GM23338 (cell line): ENCODE measurements around the gene CLNK. TPM values are rescaled to one million over a fixed set of nuclear protein-coding genes. Genes with fewer than 3 reads are reported as not detected.

Source experiments
- ATAC-seq: fragments of 200-7000 bp; cut with Tn5 transposase; 3 replicates; pipeline ENCODE4 v1.9.1; 2020
- DNase-seq: peaks from one replicate; pipeline ENCODE4 v3.0.0-alpha.2; 2015; ENCODE audit warnings: low spot score
- H2AFZ ChIP-seq: fragments of 200-600 bp; sonication (generic); 2 replicates; pipeline ENCODE4 v1.8.0; 2016; ENCODE audit warnings: antibody characterized with exemption, mild to moderate bottlenecking, moderate library complexity
- H3F3A ChIP-seq: fragments of 200-600 bp; sonication (generic); replicated peaks from 2 replicates; pipeline ENCODE4 v1.8.0; 2017; ENCODE audit warnings: antibody characterized with exemption, mixed run types, low read depth
- H3K27ac ChIP-seq: fragments of 200-600 bp; sonication (generic); 2 replicates; pipeline ENCODE4 v1.6.1; 2016; ENCODE audit warnings: low read depth
- H3K27me3 ChIP-seq: fragments of 200-600 bp; sonication (generic); 2 replicates; pipeline ENCODE4 v1.8.0; 2016; ENCODE audit warnings: mild to moderate bottlenecking, mixed run types, moderate library complexity; ENCODE audit not compliant: insufficient read depth
- H3K36me3 ChIP-seq: fragments of 200-600 bp; sonication (generic); 2 replicates; pipeline ENCODE4 v1.8.0; 2016; ENCODE audit warnings: mild to moderate bottlenecking; ENCODE audit not compliant: insufficient read depth
- H3K4me1 ChIP-seq: fragments of 200-600 bp; sonication (generic); 2 replicates; pipeline ENCODE4 v1.8.0; 2016; ENCODE audit warnings: mild to moderate bottlenecking, moderate library complexity; ENCODE audit not compliant: insufficient read depth
- H3K4me2 ChIP-seq: fragments of 200-600 bp; sonication (generic); 2 replicates; pipeline ENCODE4 v1.7.1; 2017; ENCODE audit warnings: mixed run types
- H3K4me3 ChIP-seq: fragments of 200-600 bp; sonication (generic); 2 replicates; pipeline ENCODE4 v1.6.1; 2016; ENCODE audit warnings: mixed run types
- H3K79me2 ChIP-seq: fragments of 200-600 bp; sonication (generic); replicated peaks from 2 replicates; pipeline ENCODE4 v1.8.0; 2017; ENCODE audit warnings: mild to moderate bottlenecking; ENCODE audit not compliant: insufficient read depth
- H3K9me2 ChIP-seq: fragments of 200-600 bp; sonication (generic); 2 replicates; pipeline ENCODE4 v1.8.0; 2017; ENCODE audit not compliant: insufficient read depth
- H4K20me1 ChIP-seq: fragments of 200-600 bp; sonication (generic); replicated peaks from 2 replicates; pipeline ENCODE4 v1.8.0; 2017; ENCODE audit warnings: mild to moderate bottlenecking; ENCODE audit not compliant: insufficient read depth
- H3K27ac Mint-ChIP-seq: 2 replicates; pipeline ENCODE4 v1.8.0; 2020; ENCODE audit warnings: inconsistent platforms, mild to moderate bottlenecking, moderate library complexity, mixed read lengths
- H3K27me3 Mint-ChIP-seq: 3 replicates; pipeline ENCODE4 v1.8.0; 2022; ENCODE audit warnings: low read depth, mild to moderate bottlenecking, moderate library complexity, mixed read lengths, inconsistent platforms; ENCODE audit not compliant: insufficient read depth, poor library complexity
- H3K36me3 Mint-ChIP-seq: 3 replicates; pipeline ENCODE4 v1.8.0; 2021; ENCODE audit warnings: low read depth, mild to moderate bottlenecking, inconsistent platforms, moderate library complexity, mixed read lengths
- H3K4me1 Mint-ChIP-seq: 3 replicates; pipeline ENCODE4 v1.8.0; 2020; ENCODE audit warnings: mild to moderate bottlenecking, inconsistent platforms, mixed read lengths
- H3K4me3 Mint-ChIP-seq: 3 replicates; pipeline ENCODE4 v1.8.0; 2021; ENCODE audit warnings: moderate library complexity, mild to moderate bottlenecking, inconsistent platforms, mixed read lengths
- H3K9me3 Mint-ChIP-seq: 3 replicates; pipeline ENCODE4 v1.8.0; 2020; ENCODE audit warnings: moderate library complexity, mild to moderate bottlenecking, inconsistent platforms, mixed read lengths
- CREB1 ChIP-seq: fragments of 250-450 bp; sonication (Bioruptor Pico); IDR thresholded peaks from 2 replicates; pipeline ENCODE4 v1.5.0; 2020; ENCODE audit warnings: low read depth, mild to moderate bottlenecking, moderate library complexity
- CTCF ChIP-seq, 2 experiments: fragments of 200-600 bp in 1 of 2; sonication (generic) in 1 of 2; conservative IDR thresholded peaks; 2 replicates each; pipeline versions ENCODE4 v1.5.1 to v1.6.1; 2016 to 2017; ENCODE audit warnings: antibody characterized with exemption in 2 of 2, low read depth in 2 of 2, mild to moderate bottlenecking in 2 of 2, moderate library complexity in 1 of 2
- EZH2 ChIP-seq: fragments of 200-600 bp; sonication (generic); IDR thresholded peaks from one replicate; pipeline ENCODE4 v1.8.0; 2017; ENCODE audit warnings: antibody characterized with exemption, mild to moderate bottlenecking, low read depth; ENCODE audit not compliant: unreplicated experiment
- EZH2phosphoT487 ChIP-seq: fragments of 200-600 bp; sonication (generic); IDR thresholded peaks from one replicate; pipeline ENCODE4 v1.8.1; 2018; ENCODE audit warnings: antibody characterized with exemption; ENCODE audit not compliant: unreplicated experiment
- JUNB ChIP-seq: IDR thresholded peaks from one replicate; pipeline ENCODE4 v1.6.1; 2016; ENCODE audit warnings: antibody characterized with exemption; ENCODE audit not compliant: unreplicated experiment
- NANOG ChIP-seq: IDR thresholded peaks from 2 replicates; pipeline ENCODE4 v1.6.1; 2016; ENCODE audit warnings: antibody characterized with exemption, borderline replicate concordance
- POLR2AphosphoS5 ChIP-seq: IDR thresholded peaks from 2 replicates; pipeline ENCODE4 v1.6.1; 2016; ENCODE audit warnings: antibody characterized with exemption, low read depth
- REST ChIP-seq: IDR thresholded peaks from one replicate; pipeline ENCODE4 v1.6.1; 2018; ENCODE audit warnings: antibody characterized with exemption; ENCODE audit not compliant: unreplicated experiment
- STAT1 ChIP-seq: IDR thresholded peaks from one replicate; pipeline ENCODE4 v1.6.1; 2016; ENCODE audit warnings: antibody characterized with exemption; ENCODE audit not compliant: unreplicated experiment
- ZNF114 ChIP-seq: fragments of 250-450 bp; sonication (Bioruptor Pico); IDR thresholded peaks from 2 replicates; pipeline ENCODE4 v1.5.0; 2020; ENCODE audit warnings: mild to moderate bottlenecking, moderate library complexity
- ZNF331 ChIP-seq: fragments of 250-450 bp; sonication (Bioruptor Pico); IDR thresholded peaks from 2 replicates; pipeline ENCODE4 v1.5.0; 2020; ENCODE audit warnings: low read depth, mild to moderate bottlenecking, moderate library complexity
- ZNF462 ChIP-seq: fragments of 250-450 bp; sonication (Bioruptor Pico); IDR thresholded peaks from 2 replicates; pipeline ENCODE4 v1.5.0; 2020; ENCODE audit warnings: mild to moderate bottlenecking, moderate library complexity
- polyA plus RNA-seq: library from polyadenylated mRNA; unstranded; fragments of >200 nt; fragmentation: Nextera tagmentation; extraction: Ambion mirVana; gene quantifications from 2 replicates; pipeline ENCODE4 v1.2.1, GENCODE V29; 2016
- total RNA-seq: library from RNA; depleted of rRNA; stranded (reverse); fragments of >200 nt; shearing (Covaris generic); gene quantifications from 2 replicates; pipeline ENCODE4 v1.2.3, GENCODE V29; 2014
- TF ChIP-seq, protein P1 (sequence below): IDR thresholded peaks from 2 replicates; pipeline ENCODE4 v1.6.1; 2016; ENCODE audit warnings: antibody characterized with exemption

CLNK gene
- total and polyA plus RNA-seq, 2 experiments from 2014 or later: not detected

GRCh38 chr4:10659251-10659650 is 25.3 kb downstream of the CLNK start:
- Histone ChIP-seq H3K27me3 (no peaks in the 10 kb centered on the region), H4K20me1 (no peaks in the 10 kb centered on the region), H3F3A (no peaks in the 10 kb centered on the region), H3K4me1 (peaks cover 4% of the 10 kb centered on the region), H3K4me3 (no peak overlapping the region), H3K79me2 (no peaks in the 10 kb centered on the region), H3K4me2 (no peak overlapping the region), H3K36me3 (no peaks in the 10 kb centered on the region), H3K9me2 (no peaks in the 10 kb centered on the region), H2AFZ (no peak overlapping the region), H3K27ac (no peak overlapping the region)
- Mint-ChIP-seq H3K4me3 (no peak overlapping the region), H3K4me1 (peaks cover 4% of the 10 kb centered on the region; the same call in 2 of the 3 replicates), H3K9me3 (no peaks in the 10 kb centered on the region), H3K27me3 (no peaks in the 10 kb centered on the region), H3K36me3 (no peaks in the 10 kb centered on the region), H3K27ac (no peak overlapping the region)
- DNase-seq (no peak), ATAC-seq (no peak)
- TF ChIP-seq ZNF114 (CRISPR knock-in tag) (no peak), ZNF462 (no peak), EZH2phosphoT487 (no peak), CTCF (conservative IDR thresholded peaks at IDR 0.05; ENCODE audit: low read depth in 2 of 2) (no peak), REST (no peak), STAT1 (no peak), NANOG (no peak), ZNF331 (CRISPR knock-in tag) (no peak), JUNB (no peak), CREB1 (CRISPR knock-in tag) (no peak), EZH2 (no peak), POLR2AphosphoS5 (no peak)
- TF ChIP-seq, protein P1, sequence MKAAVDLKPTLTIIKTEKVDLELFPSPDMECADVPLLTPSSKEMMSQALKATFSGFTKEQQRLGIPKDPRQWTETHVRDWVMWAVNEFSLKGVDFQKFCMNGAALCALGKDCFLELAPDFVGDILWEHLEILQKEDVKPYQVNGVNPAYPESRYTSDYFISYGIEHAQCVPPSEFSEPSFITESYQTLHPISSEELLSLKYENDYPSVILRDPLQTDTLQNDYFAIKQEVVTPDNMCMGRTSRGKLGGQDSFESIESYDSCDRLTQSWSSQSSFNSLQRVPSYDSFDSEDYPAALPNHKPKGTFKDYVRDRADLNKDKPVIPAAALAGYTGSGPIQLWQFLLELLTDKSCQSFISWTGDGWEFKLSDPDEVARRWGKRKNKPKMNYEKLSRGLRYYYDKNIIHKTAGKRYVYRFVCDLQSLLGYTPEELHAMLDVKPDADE: no peak
